Measurements from ENCODE around the gene PCCA. TPM values are rescaled to one million over a fixed set of nuclear protein-coding genes. Genes with fewer than 3 reads are reported as not detected.
"Not testable (repeated sequence)": the region's sequence is repeated elsewhere in the genome, so short reads cannot be mapped to it uniquely, and the experiment has no call there.

PCCA gene
- total and polyA plus RNA-seq, 3 experiments from 2014 or later = 6.1 to 9.5 (median 6.2) TPM

- ChIA-PET POLR2A (no interaction called here), CTCF (no interaction called here)
- Histone ChIP-seq H3K27ac (ENCODE audit: low read depth, low read length) (no peak overlapping the region), H3K4me1 (ENCODE audit: insufficient read depth, low read length) (no peaks in the 10 kb centered on the region), H3K4me3 (ENCODE audit: low read length) (no peak overlapping the region), H3K27me3 (ENCODE audit: insufficient read depth, low read length, poor library complexity, severe bottlenecking) (no peaks in the 10 kb centered on the region), H3K36me3 (ENCODE audit: insufficient read depth, low read length) (no peaks in the 10 kb centered on the region), H3K9me3 (ENCODE audit: low read length) (no peaks in the 10 kb centered on the region)
- H3K27ac Mint-ChIP-seq = no peak overlapping the region
- H3K4me1 Mint-ChIP-seq = no peaks in the 10 kb centered on the region
- H3K4me3 Mint-ChIP-seq = no peak overlapping the region
- peaks cover 0 to 13% (median 4%) of the 10 kb centered on the region in 5 donors for H3K9me3 Mint-ChIP-seq
- peaks cover 12 to 34% (median 32%) of the 10 kb centered on the region in 3 donors for H3K36me3 Mint-ChIP-seq
- no peak for DNase-seq
- H3K27me3 Mint-ChIP-seq = no peaks in the 10 kb centered on the region
These were observed 60.5 kb downstream of the PCCA start for GRCh38 chr13:100149389-100149788.

GRCh38 chr13:100150711-100151110 is 61.8 kb downstream of the PCCA start:
- H3K9me3 Mint-ChIP-seq; H3K9me3 ChIP-seq (ENCODE audit: low read length); H3K4me1 Mint-ChIP-seq; DNase-seq; H3K36me3 ChIP-seq (ENCODE audit: insufficient read depth, low read length); H3K27me3 ChIP-seq (ENCODE audit: insufficient read depth, low read length, poor library complexity, severe bottlenecking); H3K4me3 Mint-ChIP-seq; H3K27ac ChIP-seq (ENCODE audit: low read depth, low read length); POLR2A ChIA-PET; H3K27ac Mint-ChIP-seq; CTCF ChIA-PET; H3K4me1 ChIP-seq (ENCODE audit: insufficient read depth, low read length); H3K27me3 Mint-ChIP-seq; H3K4me3 ChIP-seq (ENCODE audit: low read length): not testable (repeated sequence)
- peaks cover 9 to 32% (median 30%) of the 10 kb centered on the region in 3 donors for H3K36me3 Mint-ChIP-seq

GRCh38 chr13:100154842-100155416 is 66.0 kb downstream of the PCCA start:
- H3K27me3 ChIP-seq (ENCODE audit: insufficient read depth, low read length, poor library complexity, severe bottlenecking) = no peaks in the 10 kb centered on the region
- no peaks in the 10 kb centered on the region for H3K27me3 Mint-ChIP-seq
- H3K4me3 Mint-ChIP-seq = no peak overlapping the region
- peaks cover 13 to 30% (median 17%) of the 10 kb centered on the region in 3 donors for H3K36me3 Mint-ChIP-seq
- H3K4me3 ChIP-seq (ENCODE audit: low read length) = no peak overlapping the region
- H3K9me3 Mint-ChIP-seq = no peaks in the 10 kb centered on the region
- H3K36me3 ChIP-seq (ENCODE audit: insufficient read depth, low read length) = no peaks in the 10 kb centered on the region
- no peaks in the 10 kb centered on the region for H3K4me1 ChIP-seq (ENCODE audit: insufficient read depth, low read length)
- H3K4me1 Mint-ChIP-seq = peaks cover 3 to 15% (median 8%) of the 10 kb centered on the region in 3 donors
- no peaks in the 10 kb centered on the region for H3K9me3 ChIP-seq (ENCODE audit: low read length)
- H3K27ac ChIP-seq (ENCODE audit: low read depth, low read length) = no peak overlapping the region
- H3K27ac Mint-ChIP-seq = no peak overlapping the region
- ChIA-PET POLR2A (no interaction called here), CTCF (no interaction called here)
- DNase-seq = no peak

GRCh38 chr13:100156788-100157187 is 67.9 kb downstream of the PCCA start:
- no peaks in the 10 kb centered on the region for H3K9me3 Mint-ChIP-seq

GRCh38 chr13:100158569-100158968 is 69.7 kb downstream of the PCCA start:
- no peaks in the 10 kb centered on the region for H3K9me3 Mint-ChIP-seq
- CTCF ChIA-PET = no interaction called here
- peaks cover 20 to 31% (median 23%) of the 10 kb centered on the region in 3 donors for H3K36me3 Mint-ChIP-seq

More at GRCh38 chr13:100156788-100157187, 67.9 kb downstream of the PCCA start:
- Histone ChIP-seq H3K27me3 (ENCODE audit: insufficient read depth, low read length, poor library complexity, severe bottlenecking) (no peaks in the 10 kb centered on the region), H3K27ac (ENCODE audit: low read depth, low read length) (no peak overlapping the region), H3K4me1 (ENCODE audit: insufficient read depth, low read length) (no peaks in the 10 kb centered on the region), H3K36me3 (ENCODE audit: insufficient read depth, low read length) (no peaks in the 10 kb centered on the region), H3K4me3 (ENCODE audit: low read length) (no peak overlapping the region), H3K9me3 (ENCODE audit: low read length) (no peaks in the 10 kb centered on the region)
- H3K4me1 Mint-ChIP-seq = peaks cover 3 to 15% (median 8%) of the 10 kb centered on the region in 3 donors
- H3K27ac Mint-ChIP-seq = no peak overlapping the region
- no peak overlapping the region for H3K4me3 Mint-ChIP-seq
- CTCF ChIA-PET = interaction anchor here (0.5 kb wide), 1 partner anchor 952 kb away, joined by 3 read pairs; no protein-coding TSS in a partner anchor
- peaks cover 20 to 31% (median 23%) of the 10 kb centered on the region in 3 donors for H3K36me3 Mint-ChIP-seq
- DNase-seq = no peak
- POLR2A ChIA-PET = no interaction called here
- H3K27me3 Mint-ChIP-seq = no peaks in the 10 kb centered on the region

GRCh38 chr13:100159584-100159983 is 70.7 kb downstream of the PCCA start:
- ChIA-PET POLR2A (no interaction called here), CTCF (no interaction called here)
- H3K4me3 Mint-ChIP-seq = no peak overlapping the region
- no peak for DNase-seq
- no peak overlapping the region for H3K27ac ChIP-seq (ENCODE audit: low read depth, low read length)
- no peaks in the 10 kb centered on the region for H3K9me3 Mint-ChIP-seq
- H3K4me1 ChIP-seq (ENCODE audit: insufficient read depth, low read length) = no peaks in the 10 kb centered on the region
- H3K27me3 ChIP-seq (ENCODE audit: insufficient read depth, low read length, poor library complexity, severe bottlenecking) = no peaks in the 10 kb centered on the region
- H3K9me3 ChIP-seq (ENCODE audit: low read length) = no peaks in the 10 kb centered on the region
- H3K4me1 Mint-ChIP-seq = peaks cover 5 to 15% (median 8%) of the 10 kb centered on the region in 3 donors
- H3K36me3 Mint-ChIP-seq = peaks cover 20 to 31% (median 20%) of the 10 kb centered on the region in 3 donors
- no peaks in the 10 kb centered on the region for H3K36me3 ChIP-seq (ENCODE audit: insufficient read depth, low read length)
- no peaks in the 10 kb centered on the region for H3K27me3 Mint-ChIP-seq
- peak overlapping the region in 1 of 8 donors; percentile 82 for H3K27ac Mint-ChIP-seq
- H3K4me3 ChIP-seq (ENCODE audit: low read length) = no peak overlapping the region

More at GRCh38 chr13:100158569-100158968, 69.7 kb downstream of the PCCA start:
- H3K27me3 Mint-ChIP-seq = no peaks in the 10 kb centered on the region
- H3K4me3 Mint-ChIP-seq = no peak overlapping the region
- Histone ChIP-seq H3K27me3 (ENCODE audit: insufficient read depth, low read length, poor library complexity, severe bottlenecking) (no peaks in the 10 kb centered on the region), H3K4me3 (ENCODE audit: low read length) (no peak overlapping the region), H3K9me3 (ENCODE audit: low read length) (no peaks in the 10 kb centered on the region), H3K4me1 (ENCODE audit: insufficient read depth, low read length) (no peaks in the 10 kb centered on the region), H3K36me3 (ENCODE audit: insufficient read depth, low read length) (no peaks in the 10 kb centered on the region), H3K27ac (ENCODE audit: low read depth, low read length) (no peak overlapping the region)
- H3K4me1 Mint-ChIP-seq = peaks cover 5 to 15% (median 8%) of the 10 kb centered on the region in 3 donors
- no peak for DNase-seq
- POLR2A ChIA-PET = no interaction called here
- no peak overlapping the region for H3K27ac Mint-ChIP-seq

GRCh38 chr13:100160450-100160849 is 71.6 kb downstream of the PCCA start:
- Histone ChIP-seq H3K4me3 (ENCODE audit: low read length) (no peak overlapping the region), H3K4me1 (ENCODE audit: insufficient read depth, low read length) (no peaks in the 10 kb centered on the region), H3K36me3 (ENCODE audit: insufficient read depth, low read length) (no peaks in the 10 kb centered on the region), H3K27ac (ENCODE audit: low read depth, low read length) (no peak overlapping the region), H3K9me3 (ENCODE audit: low read length) (no peaks in the 10 kb centered on the region), H3K27me3 (ENCODE audit: insufficient read depth, low read length, poor library complexity, severe bottlenecking) (no peaks in the 10 kb centered on the region)
- Mint-ChIP-seq H3K27me3 (no peaks in the 10 kb centered on the region), H3K9me3 (no peaks in the 10 kb centered on the region), H3K27ac (no peak overlapping the region), H3K4me3 (no peak overlapping the region), H3K4me1 (peaks cover 5 to 15% (median 8%) of the 10 kb centered on the region in 3 donors), H3K36me3 (peaks cover 14 to 25% (median 22%) of the 10 kb centered on the region in 3 donors)
- ChIA-PET CTCF (no interaction called here), POLR2A (no interaction called here)
- no peak for DNase-seq

- ChIA-PET POLR2A (no interaction called here), CTCF (interaction anchor here (0.6 kb wide), 1 partner anchor 876 kb away, joined by 3 read pairs; no protein-coding TSS in a partner anchor)
These were observed 74.5 kb downstream of the PCCA start for GRCh38 chr13:100163375-100163774.

More at GRCh38 chr13:100163375-100163774, 74.5 kb downstream of the PCCA start:
- Histone ChIP-seq H3K36me3 (ENCODE audit: insufficient read depth, low read length) (no peaks in the 10 kb centered on the region), H3K27me3 (ENCODE audit: insufficient read depth, low read length, poor library complexity, severe bottlenecking) (no peaks in the 10 kb centered on the region), H3K4me3 (ENCODE audit: low read length) (no peak overlapping the region), H3K9me3 (ENCODE audit: low read length) (no peaks in the 10 kb centered on the region), H3K4me1 (ENCODE audit: insufficient read depth, low read length) (no peaks in the 10 kb centered on the region), H3K27ac (ENCODE audit: low read depth, low read length) (no peak overlapping the region)
- H3K36me3 Mint-ChIP-seq = peaks cover 13 to 22% (median 22%) of the 10 kb centered on the region in 3 donors
- DNase-seq = no peak
- H3K4me3 Mint-ChIP-seq = no peak overlapping the region
- no peaks in the 10 kb centered on the region for H3K27me3 Mint-ChIP-seq
- peak overlapping the region in 1 of 8 donors; percentile 9 for H3K27ac Mint-ChIP-seq
- H3K9me3 Mint-ChIP-seq = no peaks in the 10 kb centered on the region
- peaks cover 0 to 11% (median 1%) of the 10 kb centered on the region in 3 donors for H3K4me1 Mint-ChIP-seq
